K562 (cell line): ENCODE results near the gene AGFG2. TPM values are rescaled to one million over a fixed set of nuclear protein-coding genes. Genes with fewer than 3 reads are reported as not detected.
A peak's percentile ranks its signal among the peaks of the same experiment; 100 is the strongest.

Experiments
- ATF1 ChIP-seq, 2 experiments: fragments of 450-650 bp in 1 of 2; IDR thresholded peaks; 2 replicates each; pipeline ENCODE4 v1.6.1; 2016; ENCODE audit warnings: missing compliant biosample characterization in 1 of 2, missing genetic modification characterization in 1 of 2
- ATF4 ChIP-seq: fragments of 450-650 bp; formaldehyde crosslinking; IDR thresholded peaks from 2 replicates; pipeline ENCODE4 v1.4.0; 2022; ENCODE audit warnings: mild to moderate bottlenecking, moderate library complexity
- BHLHE40 ChIP-seq: IDR thresholded peaks from 2 replicates; pipeline ENCODE4 v1.6.1; 2011; ENCODE audit warnings: low read length, improper control_type of control experiment
- CCAR2 ChIP-seq: fragments of 200-400 bp; formaldehyde crosslinking; IDR thresholded peaks from 2 replicates; pipeline ENCODE4 v1.6.1; 2017; ENCODE audit warnings: mild to moderate bottlenecking, low read depth, low read length
- E2F1 ChIP-seq: sonication (generic); formaldehyde crosslinking; IDR thresholded peaks from 2 replicates; pipeline ENCODE4 v1.8.1; 2023; ENCODE audit warnings: mild to moderate bottlenecking, missing genetic modification reagents, moderate library complexity
- ERF ChIP-seq: fragments of 450-650 bp; formaldehyde crosslinking; IDR thresholded peaks from 2 replicates; pipeline ENCODE4 v1.4.0; 2020; ENCODE audit warnings: mild to moderate bottlenecking, mixed read lengths
- ID3 ChIP-seq, 2 experiments: fragments of 250-450 bp in 1 of 2; fragments of 450-650 bp in 1 of 2; sonication (Bioruptor Pico) in 1 of 2; IDR thresholded peaks; 2 replicates each; pipeline versions ENCODE4 v1.6.1 to v1.8.0; 2016 to 2021; ENCODE audit warnings: mild to moderate bottlenecking in 2 of 2, moderate library complexity in 2 of 2, missing compliant biosample characterization in 1 of 2, missing genetic modification characterization in 1 of 2
- LARP7 ChIP-seq: fragments of 450-650 bp; IDR thresholded peaks from 2 replicates; pipeline ENCODE4 v1.6.1; 2016
- MCM2 ChIP-seq: fragments of 450-650 bp; IDR thresholded peaks from 2 replicates; pipeline ENCODE4 v1.6.1; 2017; ENCODE audit warnings: low read depth, mild to moderate bottlenecking
- RB1 ChIP-seq: fragments of 450-650 bp; IDR thresholded peaks from 2 replicates; pipeline ENCODE4 v1.6.1; 2017; ENCODE audit warnings: low read depth, mild to moderate bottlenecking
- SIN3A ChIP-seq, 2 experiments: fragments of 150-350 bp in 1 of 2; IDR thresholded peaks; 2 replicates each; pipeline ENCODE4 v1.6.1; 2011 to 2016; ENCODE audit warnings: borderline replicate concordance in 2 of 2, low read depth in 2 of 2, low read length in 2 of 2, mild to moderate bottlenecking in 2 of 2, moderate library complexity in 2 of 2; ENCODE audit not compliant: control insufficient read depth in 1 of 2
- TBP ChIP-seq: optimal IDR thresholded peaks from 2 replicates; pipeline ENCODE3; 2011; ENCODE audit warnings: low read depth, low read length, improper control_type of control experiment
- TRIM28 ChIP-seq: fragments of 450-650 bp; IDR thresholded peaks from 2 replicates; pipeline ENCODE4 v1.6.1; 2017
- U2AF1 ChIP-seq: fragments of 200-400 bp; formaldehyde crosslinking; optimal IDR thresholded peaks from 2 replicates; pipeline ENCODE3; 2017; ENCODE audit warnings: mild to moderate bottlenecking, low read depth, low read length, moderate library complexity
- ZBTB40 ChIP-seq, 2 experiments: fragments of 450-650 bp in 1 of 2; sonication (generic) in 1 of 2; formaldehyde crosslinking in 1 of 2; IDR thresholded peaks; 2 replicates each; pipeline versions ENCODE4 v1.7.1 to v1.9.0; 2016 to 2022; ENCODE audit warnings: inconsistent platforms in 1 of 2, mild to moderate bottlenecking in 1 of 2, missing genetic modification reagents in 1 of 2
- polyA plus RNA-seq, 8 experiments: library from polyadenylated mRNA; depleted of rRNA in 4 of 8; stranded (reverse) in 5 of 8; unstranded in 3 of 8; fragments of >200 nt; fragmentation: Nextera tagmentation in 2 of 8; fragmentation: Illumina TruSeq in 1 of 8; extraction: Ambion mirVana in 2 of 8; extraction: Trizol in 1 of 8; gene quantifications; 2 replicates each; pipeline versions ENCODE4 v1.2.1 to v1.2.3, GENCODE V29; 2011 to 2014; ENCODE audit warnings: inconsistent platforms in 1 of 8, missing spikeins in 1 of 8
- total RNA-seq, 7 experiments: library from RNA; depleted of rRNA in 6 of 7; stranded (reverse); fragments of >200 nt in 6 of 7; fragmentation: Illumina TruSeq in 2 of 7; extraction: Trizol in 2 of 7; gene quantifications; 2 replicates each; pipeline versions ENCODE4 v1.2.1 to v1.2.3, GENCODE V29; 2011 to 2021; ENCODE audit warnings: low replicate concordance in 1 of 7

Gene AGFG2
- total and polyA plus RNA-seq, 9 of the 15 experiments (the other 6 are each of a cell fraction or from before 2014, with no cell fraction given): 0.31 to 23.1 (median 6.5) TPM

- TF ChIP-seq ID3 (CRISPR knock-in tag; IDR thresholded peaks at IDR 0.05) (no peak), ID3 (tag; IDR thresholded peaks at IDR 0.05) (no peak; the same call in 1 of the 2 replicates), LARP7 (peak; percentile 65; the same call in 1 of the 2 replicates), RB1 (peak; percentile 58; the same call in 1 of the 2 replicates), ATF4 (CRISPR knock-in tag) (peak; percentile 67), ERF (CRISPR knock-in tag) (no peak), SIN3A (IDR thresholded peaks at IDR 0.05; ENCODE audit: borderline replicate concordance in 2 of 2, control insufficient read depth in 1 of 2, low read depth in 2 of 2, low read length in 2 of 2) (peak; percentile 93 to 94; a peak in 3 of 4 replicates), TRIM28 (no peak), MCM2 (no peak), ATF1 (CRISPR knock-in tag; IDR thresholded peaks at IDR 0.05) (no peak; the same call in 1 of the 2 replicates), ATF1 (tag; IDR thresholded peaks at IDR 0.05) (peak; percentile 97), CCAR2 (no peak), TBP (peak; percentile 70), U2AF1 (no peak), BHLHE40 (peak; percentile 93), ZBTB40 (IDR thresholded peaks at IDR 0.05) (no peak; the same call in 1 of the 2 replicates), ZBTB40 (CRISPR knock-in tag; IDR thresholded peaks at IDR 0.05) (no peak), E2F1 (CRISPR knock-in tag) (peak; percentile 76; the same call in 1 of the 2 replicates)
These were observed at the start of gene AGFG2 (continued) for GRCh38 chr7:100538654-100539435.
